ENCODE results near the gene CORIN.
"Not testable (repeated sequence)": the region's sequence is repeated elsewhere in the genome, so short reads cannot be mapped to it uniquely, and the experiment has no call there.

Gene CORIN

GRCh38 chr4:47767956-47768355 is 69.9 kb downstream of the CORIN start:
- not testable (repeated sequence) for DNase-seq

- DNase-seq, result no peak
These were observed 74.6 kb downstream of the CORIN start for GRCh38 chr4:47763279-47763678.

- DNase-seq, result no peak
These were observed 75.2 kb downstream of the CORIN start for GRCh38 chr4:47762376-47763266.

GRCh38 chr4:47753316-47753715 is 84.6 kb downstream of the CORIN start:
- DNase-seq, result not testable (repeated sequence)

GRCh38 chr4:47752214-47752613 is 85.7 kb downstream of the CORIN start:
- DNase-seq, result no peak

GRCh38 chr4:47750788-47751187 is 87.1 kb downstream of the CORIN start:
- no peak for DNase-seq

GRCh38 chr4:47749858-47750257 is 88.0 kb downstream of the CORIN start:
- no peak for DNase-seq

- no peak for DNase-seq
These were observed 88.8 kb downstream of the CORIN start for GRCh38 chr4:47749060-47749459.

GRCh38 chr4:47747846-47748494 is 89.9 kb downstream of the CORIN start:
- DNase-seq, result no peak

- DNase-seq, result peak; percentile 70
These were observed 90.7 kb downstream of the CORIN start for GRCh38 chr4:47747211-47747610.

GRCh38 chr4:47746122-47746521 is 91.7 kb downstream of the CORIN start:
- no peak for DNase-seq

GRCh38 chr4:47744843-47745382 is 93.0 kb downstream of the CORIN start:
- DNase-seq, result no peak

- DNase-seq, result no peak
These were observed 93.6 kb downstream of the CORIN start for GRCh38 chr4:47744253-47744652.

GRCh38 chr4:47741200-47741599 is 96.7 kb downstream of the CORIN start:
- DNase-seq, result peak; percentile 43

- peak; percentile 64 for DNase-seq
These were observed 100.5 kb downstream of the CORIN start for GRCh38 chr4:47737326-47737725.

GRCh38 chr4:47736555-47736954 is 101.3 kb downstream of the CORIN start:
- DNase-seq, result no peak

GRCh38 chr4:47736146-47736545 is 101.7 kb downstream of the CORIN start:
- DNase-seq, result no peak

GRCh38 chr4:47733302-47734175 is 104.3 kb downstream of the CORIN start:
- no peak for DNase-seq

- no peak for DNase-seq
These were observed 106.7 kb downstream of the CORIN start for GRCh38 chr4:47731182-47731581.

- DNase-seq, result peak; percentile 53
These were observed 108.7 kb downstream of the CORIN start for GRCh38 chr4:47729131-47729680.

GRCh38 chr4:47721892-47722575 is 115.8 kb downstream of the CORIN start:
- peak; percentile 73 for DNase-seq

GRCh38 chr4:47721485-47721884 is 116.4 kb downstream of the CORIN start:
- no peak for DNase-seq

Data from fibroblast of skin of scalp (primary cell).